ENCODE measurements around the gene CNEP1R1.

The CNEP1R1 gene

DNA sequence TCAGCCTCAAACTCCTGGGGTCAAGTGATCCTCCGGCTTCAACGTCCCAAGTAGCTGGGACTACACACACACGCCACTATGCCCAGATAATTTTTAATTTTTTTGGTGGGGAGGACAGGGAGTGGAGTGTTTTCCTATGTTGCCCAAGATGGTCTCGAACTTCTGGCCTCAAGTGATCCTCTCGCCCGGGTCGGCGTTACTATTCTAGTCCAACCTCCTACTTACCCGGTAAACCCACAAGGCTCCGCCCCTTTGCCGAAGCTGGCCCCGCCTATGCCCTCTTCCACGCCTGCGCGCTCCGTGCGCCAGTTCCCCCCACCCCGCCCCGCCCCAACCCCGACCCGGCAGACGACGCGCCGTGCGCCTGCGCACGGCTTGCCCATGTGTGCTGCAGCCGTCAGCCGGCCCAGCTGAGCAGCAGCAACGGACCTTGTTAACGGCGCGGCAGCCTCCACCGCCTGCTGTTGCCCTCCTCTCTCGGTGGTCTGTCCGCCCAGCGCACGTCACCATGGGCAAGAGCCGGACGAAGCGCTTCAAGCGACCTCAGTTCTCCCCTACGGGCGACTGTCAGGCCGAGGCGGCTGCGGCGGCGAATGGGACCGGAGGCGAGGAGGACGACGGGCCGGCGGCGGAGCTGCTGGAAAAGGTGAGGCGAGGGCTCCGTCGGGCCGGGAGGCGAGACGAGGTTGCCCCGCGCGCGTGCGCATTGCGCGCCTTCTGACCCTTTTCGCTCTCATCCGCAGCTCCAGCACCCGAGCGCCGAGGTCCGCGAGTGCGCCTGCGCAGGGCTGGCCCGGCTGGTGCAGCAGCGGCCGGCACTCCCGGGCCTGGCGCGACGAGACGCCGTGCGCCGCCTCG, 40.8 kb downstream of the CNEP1R1 start, which contains the start of gene HEATR3:
Gene HEATR3, plus strand, starts transcription at position 347 of the 858 bp plus-strand sequence. Its CDS starts 162 bp downstream, at position 509.
- DNase-seq = peak; percentile 42

DNA sequence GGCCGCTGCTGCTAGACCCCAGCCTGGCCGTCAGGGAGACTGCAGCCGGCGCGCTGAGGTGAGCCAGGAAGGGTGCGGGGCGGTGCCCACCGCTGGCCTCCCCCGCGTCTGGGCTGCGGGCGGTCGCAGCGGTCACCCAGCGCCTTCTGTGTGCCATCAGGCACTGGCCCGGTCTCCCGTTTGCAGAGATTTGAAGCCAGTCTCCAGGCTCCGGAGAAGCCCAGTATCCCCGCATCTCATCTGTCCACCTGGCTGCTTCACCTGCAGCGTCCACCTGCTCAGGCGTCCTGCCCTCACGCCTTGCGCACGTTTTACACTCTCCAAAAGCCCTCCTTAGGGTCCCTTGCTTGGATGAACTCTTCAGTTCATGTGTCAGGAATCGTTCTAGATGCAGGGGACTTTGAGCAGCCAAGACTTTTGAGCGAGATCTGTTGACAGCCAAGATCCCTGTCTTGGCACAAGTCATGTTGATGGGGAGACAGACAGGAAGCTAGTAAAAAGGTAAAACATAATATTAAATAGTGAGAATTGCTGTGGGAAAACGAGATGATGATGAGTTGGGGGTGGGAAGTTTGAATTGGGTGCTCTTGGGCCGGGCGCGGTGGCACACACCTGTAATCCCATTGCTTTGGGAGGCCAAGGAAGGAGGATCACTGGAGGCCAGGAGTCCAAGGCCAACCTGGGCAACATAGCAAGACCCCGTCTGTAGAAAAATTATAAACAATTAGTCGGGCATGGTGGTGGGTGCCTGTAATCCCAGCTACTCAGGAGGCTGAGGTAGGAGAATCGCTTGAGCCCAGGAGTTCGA, 41.7 kb downstream of the CNEP1R1 start:
- peak; percentile 7 for DNase-seq

DNA sequence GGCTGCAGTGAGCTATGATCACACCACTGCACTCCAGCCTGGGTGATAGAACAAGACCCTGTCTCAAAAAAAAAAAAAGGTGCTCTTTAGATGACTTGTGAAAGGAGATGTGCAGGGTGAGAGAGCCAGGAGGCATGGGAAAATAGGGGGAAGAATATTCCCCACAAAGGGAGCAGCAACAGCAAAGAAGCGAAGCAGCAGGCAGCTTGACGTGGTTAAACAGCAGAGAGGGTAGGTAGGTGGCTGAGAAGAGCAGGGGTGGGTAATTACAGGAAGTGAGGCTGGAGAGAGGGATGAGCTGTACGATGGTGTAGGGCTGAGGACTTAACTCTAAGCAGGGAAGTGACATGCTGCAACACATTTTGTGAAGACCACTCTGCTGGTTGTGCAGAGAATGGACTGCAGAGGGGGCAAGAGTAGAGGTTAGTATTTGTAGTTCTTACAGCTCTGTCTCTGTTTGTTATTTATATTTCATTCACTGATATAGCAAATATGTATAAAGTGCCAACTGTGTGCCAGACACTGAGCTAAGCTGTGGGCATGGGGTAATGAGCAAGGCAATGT, 42.3 kb downstream of the CNEP1R1 start:
- DNase-seq = peak; percentile 2

DNA sequence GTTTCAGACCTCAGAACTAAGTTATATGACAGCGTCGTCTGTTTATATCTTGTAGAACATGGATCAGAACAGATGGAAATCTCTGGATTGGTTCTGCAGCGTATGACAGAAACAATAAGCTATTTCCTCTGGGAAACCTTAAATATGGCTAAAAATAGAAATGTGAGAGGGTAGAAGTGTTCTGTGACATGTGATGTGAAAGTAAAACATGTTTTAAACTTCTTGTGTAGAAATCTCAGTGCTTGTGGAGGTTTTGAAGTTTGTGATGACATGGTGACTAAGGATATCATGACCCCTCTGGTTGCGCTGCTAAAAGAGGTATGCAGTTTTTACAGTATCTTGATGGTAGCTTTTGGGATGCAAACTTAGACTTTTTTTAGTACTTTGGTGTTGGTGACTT, 43.5 kb downstream of the CNEP1R1 start:
- no peak for DNase-seq

DNA sequence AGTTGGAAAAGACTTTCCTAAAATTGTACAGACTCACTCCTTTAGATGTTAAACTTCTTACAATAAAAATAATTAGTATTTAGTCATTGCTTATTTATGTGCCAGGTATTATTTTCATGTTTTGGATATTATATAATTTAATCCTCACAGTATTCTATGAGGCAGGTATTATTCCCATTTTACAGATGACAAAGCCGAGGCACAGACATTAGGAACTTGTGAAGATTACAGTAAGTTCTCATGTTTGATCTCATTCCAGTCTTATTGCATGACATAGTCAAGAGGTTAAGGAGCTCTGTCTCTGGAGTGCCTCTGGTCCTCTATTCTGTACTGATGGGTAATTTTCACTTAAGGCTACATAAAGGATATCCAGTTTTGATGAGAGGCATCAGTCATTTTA, 44.0 kb downstream of the CNEP1R1 start:
- DNase-seq = no peak

DNA sequence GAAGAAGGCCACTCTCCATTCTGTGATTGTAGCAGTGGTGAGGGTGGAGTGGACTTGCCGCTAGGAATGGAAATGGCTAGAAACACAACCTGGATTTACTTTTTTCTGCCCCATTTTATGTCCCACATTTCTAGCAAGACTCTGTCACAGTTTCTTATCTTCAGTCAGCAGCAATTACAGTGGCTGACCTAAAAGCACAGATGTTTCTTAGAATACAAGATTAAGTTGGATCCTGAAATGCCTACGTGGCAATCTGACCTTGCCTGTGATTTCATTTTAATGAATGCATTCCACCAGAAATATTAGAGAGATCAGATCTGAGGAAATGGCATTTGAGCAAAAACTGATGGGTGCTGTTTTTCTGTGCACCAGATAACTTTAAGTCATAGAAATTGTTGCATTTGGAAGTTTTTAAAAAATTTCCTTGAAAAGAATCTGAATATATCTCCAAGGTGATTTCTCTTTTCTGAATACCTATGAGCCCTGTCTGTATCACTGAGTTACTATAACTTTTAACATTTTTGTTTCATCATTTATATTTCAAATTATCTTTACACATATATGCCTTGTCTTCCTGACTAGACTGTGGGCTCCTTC, 46.1 kb downstream of the CNEP1R1 start:
- no peak for DNase-seq

DNA sequence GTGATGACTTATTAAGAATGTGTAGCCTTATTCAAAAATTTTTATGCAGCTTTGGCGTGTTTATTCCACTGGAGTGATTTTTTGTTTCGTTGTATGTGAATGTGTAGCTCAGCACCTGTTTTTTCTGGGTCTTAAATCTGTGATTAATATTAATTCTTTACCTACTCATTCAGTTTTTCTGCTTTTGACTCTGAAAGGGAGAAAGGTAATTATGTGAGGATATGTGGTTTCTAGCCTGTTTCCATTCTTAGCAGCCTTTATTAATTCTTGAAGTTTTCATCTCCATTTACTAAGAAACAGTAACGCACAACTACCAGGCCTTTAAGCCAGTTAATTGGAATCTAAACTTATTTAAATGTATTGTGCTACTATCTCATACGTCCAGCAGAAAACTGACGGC, 47.7 kb downstream of the CNEP1R1 start:
- DNase-seq = no peak

DNA sequence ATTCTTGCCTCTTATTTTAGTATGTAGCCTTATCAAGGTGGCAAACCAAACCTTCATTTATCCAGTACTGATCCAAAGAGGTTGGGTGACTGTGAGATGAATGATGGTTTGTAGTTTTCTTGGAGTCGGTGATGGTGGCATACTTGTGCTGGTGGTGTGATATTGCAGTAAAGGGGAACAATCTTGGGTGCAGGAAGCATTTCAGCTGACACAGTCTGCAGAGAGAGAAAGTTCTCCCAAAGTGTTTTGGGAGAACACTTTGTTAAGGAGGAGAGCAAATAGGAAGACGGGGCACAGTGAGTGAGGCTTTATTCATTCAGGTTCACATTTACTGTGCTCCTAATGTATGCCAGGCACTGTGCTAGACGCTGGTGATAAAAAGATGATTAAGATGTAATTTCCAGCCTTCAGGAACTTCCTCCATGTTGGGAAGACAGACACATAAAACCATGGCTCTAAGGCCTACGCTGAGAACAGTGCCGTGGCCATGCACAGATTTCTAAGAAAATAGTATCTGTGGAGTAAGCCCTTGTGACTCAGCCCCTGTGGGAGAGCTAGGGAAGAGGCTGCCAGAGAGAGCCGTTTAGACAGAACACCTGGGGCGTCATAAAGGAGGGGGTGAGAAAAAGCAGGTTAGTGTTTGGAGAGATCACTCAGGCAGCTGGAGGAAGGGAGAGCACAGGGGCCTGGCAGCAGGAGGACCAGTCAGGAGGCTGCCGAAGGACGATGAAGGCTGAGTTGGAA, 54.5 kb downstream of the CNEP1R1 start:
- no peak for DNase-seq

DNA sequence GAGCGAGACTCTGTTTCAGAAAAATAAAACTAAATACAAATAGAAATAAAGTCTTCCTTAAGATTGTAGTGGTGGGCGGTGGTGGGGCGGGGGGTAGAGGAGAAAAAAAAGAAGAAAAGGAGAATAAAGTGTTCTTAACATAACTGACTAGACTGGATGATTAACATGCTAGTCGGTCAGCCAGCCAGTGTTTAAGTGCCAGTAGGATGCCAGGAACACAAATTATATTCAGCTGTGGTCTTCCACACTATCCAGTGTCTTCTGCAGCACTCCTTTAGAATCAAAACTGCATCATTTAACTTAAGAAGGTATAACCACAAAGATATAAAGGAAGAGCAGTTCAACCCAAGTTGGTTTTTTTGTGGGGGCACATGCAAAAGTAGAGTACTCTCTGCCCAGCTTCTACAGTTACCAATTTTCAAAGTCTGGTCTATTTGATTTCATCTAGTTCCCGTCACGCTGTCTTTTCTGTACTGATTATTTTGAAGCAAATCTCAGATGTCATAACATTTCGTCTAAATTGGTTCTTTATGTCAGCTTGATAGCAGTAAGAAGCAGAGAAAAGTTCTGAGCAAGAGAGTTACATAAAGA, 56.5 kb downstream of the CNEP1R1 start:
- DNase-seq = no peak

DNA sequence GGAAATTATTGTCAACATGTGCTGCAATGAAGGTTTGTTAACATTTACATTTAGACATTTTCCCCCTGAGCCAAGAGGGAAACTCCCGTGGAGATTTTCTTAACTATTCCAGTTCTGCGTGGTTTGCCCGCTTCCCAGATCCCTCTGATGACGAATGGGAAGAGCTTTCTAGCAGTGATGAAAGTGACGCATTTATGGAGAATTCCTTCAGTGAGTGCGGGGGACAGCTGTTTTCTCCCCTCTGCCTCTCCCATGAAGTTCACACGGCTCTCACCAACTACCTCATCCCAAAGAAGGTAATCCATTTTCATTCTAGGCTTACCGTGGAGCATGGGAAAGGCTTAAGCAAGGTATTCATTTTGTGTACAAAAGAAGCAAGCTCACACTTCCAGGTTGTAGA, 59.0 kb downstream of the CNEP1R1 start:
- no peak for DNase-seq

DNA sequence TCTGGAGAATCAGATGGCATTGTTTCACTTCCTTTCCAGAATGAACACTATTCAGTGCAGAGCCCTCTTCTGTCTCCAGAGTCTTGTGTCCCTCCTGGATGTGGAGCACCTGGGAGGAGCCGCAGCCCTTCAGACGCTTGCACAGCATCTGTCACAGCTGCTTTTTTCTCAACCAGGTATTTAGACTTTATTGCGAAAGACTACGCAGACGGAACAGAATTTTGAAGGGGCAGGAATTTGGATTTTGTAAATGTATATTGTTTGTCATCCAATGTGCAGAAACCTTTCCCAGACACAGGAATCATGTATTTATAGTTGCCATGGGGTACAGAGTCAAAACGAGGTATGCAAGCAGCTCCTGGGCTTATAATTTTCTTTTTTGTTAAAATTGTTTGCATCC, 61.2 kb downstream of the CNEP1R1 start:
- no peak for DNase-seq

Data from DMS79 treated with DMSO at 0.1 percent for 48 hours (cell line).